Muscle layer of colon (tissue), 2 donors: ENCODE results near the gene APBA2.
"Not testable (repeated sequence)": the region's sequence is repeated elsewhere in the genome, so short reads cannot be mapped to it uniquely, and the experiment has no call there.

Experiments
- H3K27ac ChIP-seq: one replicate; pipeline ENCODE4 v1.7.0; 2013; ENCODE audit warnings: low read depth, mild to moderate bottlenecking, low read length, moderate library complexity
- H3K27me3 ChIP-seq, 2 donors: one replicate each; pipeline ENCODE4 v1.7.0; 2013; ENCODE audit warnings: low read length in 2 of 2, mild to moderate bottlenecking in 2 of 2; ENCODE audit not compliant: insufficient read depth in 2 of 2, control insufficient read depth in 1 of 2
- H3K36me3 ChIP-seq: one replicate; pipeline ENCODE4 v1.7.0; 2013; ENCODE audit warnings: mild to moderate bottlenecking, low read length; ENCODE audit not compliant: insufficient read depth
- H3K4me1 ChIP-seq: one replicate; pipeline ENCODE4 v1.7.0; 2013; ENCODE audit warnings: mild to moderate bottlenecking, low read length; ENCODE audit not compliant: insufficient read depth
- H3K4me3 ChIP-seq, 2 donors: one replicate each; pipeline ENCODE4 v1.7.0; 2013; ENCODE audit warnings: low read length in 2 of 2, low read depth in 1 of 2, mild to moderate bottlenecking in 1 of 2, moderate library complexity in 1 of 2
- H3K9ac ChIP-seq: one replicate; pipeline ENCODE4 v1.7.0; 2013; ENCODE audit warnings: low read length
- H3K9me3 ChIP-seq: one replicate; pipeline ENCODE4 v1.7.0; 2013; ENCODE audit warnings: mild to moderate bottlenecking, low read length
- donor health status: abdominal sarcoma.
- donor health status: Adenocarcinoma of cecum.

The APBA2 gene

GRCh38 chr15:28861031-28861534, 24.7 kb upstream of the APBA2 start:
- Histone ChIP-seq H3K9me3 (no peaks in the 10 kb centered on the region), H3K27me3 (no peaks in the 10 kb centered on the region), H3K27ac (no peak overlapping the region), H3K9ac (no peak overlapping the region), H3K4me3 (no peak overlapping the region), H3K4me1 (no peaks in the 10 kb centered on the region), H3K36me3 (no peaks in the 10 kb centered on the region)

DNA sequence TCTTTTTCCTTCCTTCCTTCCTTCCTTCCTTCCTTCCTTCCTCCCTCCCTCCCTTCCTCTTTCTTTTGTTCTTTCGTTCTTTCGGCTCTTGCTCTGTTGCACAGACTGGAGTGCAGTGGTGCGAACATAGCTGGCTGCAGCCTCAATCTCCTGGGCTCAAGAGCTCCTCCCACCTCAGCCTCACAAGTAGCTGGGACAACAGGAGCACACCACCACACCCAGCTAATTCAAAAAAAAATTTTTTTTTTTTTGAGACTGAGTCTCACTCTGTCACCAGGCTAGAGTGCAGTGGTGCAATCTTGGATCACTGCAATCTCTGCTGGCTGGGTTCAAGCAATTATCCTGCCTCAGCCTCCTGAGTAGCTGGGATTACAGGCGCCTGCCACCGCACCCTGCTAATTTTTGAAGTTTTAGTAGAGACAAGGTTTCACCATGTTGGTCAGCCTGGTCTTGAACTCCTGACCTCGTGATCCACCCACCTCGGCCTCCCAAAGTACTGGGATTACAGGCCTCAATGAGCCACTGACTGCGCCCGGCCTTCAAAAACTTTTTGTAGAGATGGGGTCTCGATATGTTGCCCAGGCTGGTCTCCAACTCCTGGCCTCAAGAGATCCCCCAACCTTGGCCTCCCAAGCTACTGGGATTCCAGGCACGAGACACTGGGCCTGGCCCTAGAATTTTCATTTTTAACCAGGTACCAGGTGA, 24.0 kb upstream of the APBA2 start:
- not testable (repeated sequence) for H3K27ac ChIP-seq, H3K9me3 ChIP-seq, H3K4me3 ChIP-seq, H3K9ac ChIP-seq, H3K27me3 ChIP-seq, H3K36me3 ChIP-seq, H3K4me1 ChIP-seq

DNA sequence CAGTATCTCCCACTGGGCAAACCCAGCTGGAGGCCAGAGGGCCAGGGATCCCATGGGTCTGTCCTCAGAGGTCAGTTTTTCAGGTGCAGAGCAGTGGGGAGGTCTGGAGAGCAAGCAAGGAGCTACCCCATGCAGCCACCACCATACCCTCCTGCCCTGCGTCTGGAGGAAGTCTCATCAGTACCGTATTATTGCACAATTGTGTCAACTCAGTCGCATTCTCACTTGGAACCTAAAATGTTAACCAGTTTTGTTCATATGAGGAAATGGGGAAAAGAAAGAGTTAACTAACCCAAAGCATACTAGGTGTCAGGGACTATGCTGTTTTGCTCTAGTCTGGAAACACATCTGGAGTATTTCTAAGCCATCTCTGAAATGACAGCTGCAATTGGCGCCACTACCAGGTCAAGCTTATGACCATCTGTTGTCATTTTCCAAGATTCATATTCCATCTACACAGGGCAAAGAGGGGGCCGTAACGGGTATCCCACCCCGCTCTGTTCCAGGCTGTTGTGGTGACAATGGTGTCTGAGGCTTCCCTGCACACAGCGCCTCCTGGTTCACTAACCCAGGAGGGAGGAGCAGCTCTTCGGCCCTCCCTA, 16.9 kb upstream of the APBA2 start:
- H3K27ac ChIP-seq, result no peak overlapping the region
- no peaks in the 10 kb centered on the region for H3K36me3 ChIP-seq
- no peak overlapping the region for H3K9ac ChIP-seq
- no peaks in the 10 kb centered on the region for H3K4me1 ChIP-seq
- H3K9me3 ChIP-seq, result no peaks in the 10 kb centered on the region
- no peak overlapping the region for H3K4me3 ChIP-seq
- H3K27me3 ChIP-seq, result no peaks in the 10 kb centered on the region

DNA sequence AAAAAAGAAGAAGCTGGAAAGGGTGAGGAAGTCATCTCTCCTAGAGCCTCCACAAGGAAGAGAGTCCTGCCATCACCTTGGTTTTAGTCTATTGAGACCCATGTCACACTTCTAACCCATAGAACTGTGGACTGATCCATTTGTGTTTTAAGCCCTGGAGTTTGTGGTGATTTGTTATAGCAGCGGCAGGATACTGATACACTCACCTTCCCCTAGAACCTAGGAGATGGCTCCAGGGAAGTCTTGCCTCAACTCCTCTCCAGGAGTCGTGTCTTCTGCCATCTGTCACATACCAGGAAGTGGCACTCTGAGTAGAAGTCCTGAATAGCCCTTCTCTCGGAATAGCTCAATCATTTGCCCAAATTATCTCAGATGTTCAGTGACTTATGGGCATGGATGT, 14.6 kb upstream of the APBA2 start:
- H3K27ac ChIP-seq, result no peak overlapping the region
- no peaks in the 10 kb centered on the region for H3K27me3 ChIP-seq
- no peak overlapping the region for H3K4me3 ChIP-seq
- H3K9ac ChIP-seq, result no peak overlapping the region
- no peaks in the 10 kb centered on the region for H3K36me3 ChIP-seq
- H3K4me1 ChIP-seq, result no peaks in the 10 kb centered on the region
- no peaks in the 10 kb centered on the region for H3K9me3 ChIP-seq

DNA sequence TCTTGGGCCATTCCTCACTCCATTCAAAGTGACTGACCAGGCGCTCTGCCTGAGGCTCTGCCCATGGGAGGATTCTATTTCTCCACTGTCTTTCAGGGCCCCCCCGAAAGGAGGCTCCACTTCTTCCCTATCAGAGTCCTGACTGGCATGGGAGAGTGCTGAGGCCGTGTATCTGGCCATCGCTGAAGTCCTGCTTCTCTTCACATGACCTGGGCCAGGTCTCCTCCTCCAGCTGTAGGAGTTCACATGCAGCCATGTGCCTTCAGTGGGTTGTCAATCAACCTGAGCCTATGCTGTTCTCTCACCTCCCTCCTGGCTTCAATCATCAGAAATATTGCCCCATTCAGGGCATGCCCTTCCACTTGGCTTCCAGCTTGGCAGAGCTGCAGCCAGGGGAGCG, 12.8 kb upstream of the APBA2 start:
- Histone ChIP-seq H3K27ac (no peak overlapping the region), H3K4me1 (no peaks in the 10 kb centered on the region)

DNA sequence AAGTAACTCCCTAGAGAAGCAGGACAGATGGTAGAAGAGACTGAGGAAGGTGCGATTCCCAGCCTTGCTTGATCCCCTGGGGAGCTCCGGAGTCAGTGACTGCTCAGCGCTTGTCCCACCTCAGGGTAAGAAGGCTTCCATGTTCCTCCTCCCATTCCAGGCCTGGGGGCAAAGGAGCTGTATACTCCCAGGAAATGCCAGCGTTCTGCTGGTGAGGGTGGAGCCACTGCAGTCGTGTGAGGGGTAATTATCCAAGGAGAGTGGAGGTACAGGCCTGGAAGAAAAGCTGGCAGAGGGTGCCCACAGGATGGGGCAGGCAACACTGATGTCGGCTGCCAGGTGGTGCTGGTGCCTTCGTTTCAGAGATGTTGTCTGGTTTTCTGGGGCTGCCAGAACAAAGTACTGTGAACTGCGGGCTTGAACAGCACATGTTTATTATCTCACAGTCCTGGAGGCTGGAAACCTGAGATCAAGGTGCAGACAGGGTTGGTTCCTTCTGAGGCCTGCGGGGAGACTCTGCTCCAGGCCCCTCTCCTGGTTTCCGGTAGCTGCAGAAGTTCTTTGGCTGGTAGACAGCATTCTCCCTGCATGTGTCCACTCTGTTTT, 12.1 kb upstream of the APBA2 start:
- H3K27me3 ChIP-seq, result no peaks in the 10 kb centered on the region
- no peak overlapping the region for H3K4me3 ChIP-seq
- H3K4me1 ChIP-seq, result no peaks in the 10 kb centered on the region
- H3K36me3 ChIP-seq, result no peaks in the 10 kb centered on the region
- no peak overlapping the region for H3K9ac ChIP-seq
- H3K27ac ChIP-seq, result no peak overlapping the region
- H3K9me3 ChIP-seq, result no peaks in the 10 kb centered on the region

More for the DNA sequence above, 12.8 kb upstream of the APBA2 start:
- Histone ChIP-seq H3K36me3 (no peaks in the 10 kb centered on the region), H3K4me3 (no peak overlapping the region), H3K27me3 (no peaks in the 10 kb centered on the region), H3K9me3 (no peaks in the 10 kb centered on the region), H3K9ac (no peak overlapping the region)

- no peaks in the 10 kb centered on the region for H3K36me3 ChIP-seq
- H3K9me3 ChIP-seq, result no peaks in the 10 kb centered on the region
- H3K27ac ChIP-seq, result no peak overlapping the region
- no peaks in the 10 kb centered on the region for H3K4me1 ChIP-seq
- H3K4me3 ChIP-seq, result no peak overlapping the region
- H3K9ac ChIP-seq, result no peak overlapping the region
- no peaks in the 10 kb centered on the region for H3K27me3 ChIP-seq
Measured at GRCh38 chr15:28875461-28876000, 10.2 kb upstream of the APBA2 start.

- Histone ChIP-seq H3K27me3 (no peaks in the 10 kb centered on the region), H3K9ac (no peak overlapping the region)
Measured at GRCh38 chr15:28876131-28876844, 9.5 kb upstream of the APBA2 start.

DNA sequence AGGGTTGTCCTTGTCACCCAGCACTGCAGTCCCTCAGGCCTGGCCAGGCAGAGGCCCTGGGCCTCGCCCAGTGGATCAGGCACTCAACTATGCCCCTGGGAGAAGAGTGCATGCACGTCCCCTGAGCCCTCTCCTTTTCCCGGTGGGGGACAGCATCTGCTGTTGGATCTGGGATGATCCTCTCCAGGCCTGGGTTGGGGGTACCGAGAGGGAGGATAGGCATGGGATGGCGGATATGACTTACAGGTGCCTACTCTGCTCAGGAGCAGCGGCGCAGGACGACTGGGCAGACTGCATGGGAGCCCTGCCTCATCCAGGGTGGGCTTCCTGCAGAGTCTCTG, 9.0 kb upstream of the APBA2 start:
- H3K4me1 ChIP-seq, result no peaks in the 10 kb centered on the region
- H3K9ac ChIP-seq, result no peak overlapping the region
- H3K27ac ChIP-seq, result no peak overlapping the region
- H3K36me3 ChIP-seq, result no peaks in the 10 kb centered on the region
- H3K4me3 ChIP-seq, result no peak overlapping the region
- no peaks in the 10 kb centered on the region for H3K27me3 ChIP-seq
- no peaks in the 10 kb centered on the region for H3K9me3 ChIP-seq

More at GRCh38 chr15:28876131-28876844, 9.5 kb upstream of the APBA2 start:
- no peaks in the 10 kb centered on the region for H3K4me1 ChIP-seq
- no peaks in the 10 kb centered on the region for H3K36me3 ChIP-seq
- H3K4me3 ChIP-seq, result no peak overlapping the region
- H3K9me3 ChIP-seq, result no peaks in the 10 kb centered on the region
- H3K27ac ChIP-seq, result no peak overlapping the region

GRCh38 chr15:28878209-28878608, 7.6 kb upstream of the APBA2 start:
- Histone ChIP-seq H3K9me3 (no peaks in the 10 kb centered on the region), H3K4me3 (no peak overlapping the region), H3K27ac (no peak overlapping the region), H3K27me3 (no peaks in the 10 kb centered on the region), H3K4me1 (no peaks in the 10 kb centered on the region), H3K9ac (no peak overlapping the region), H3K36me3 (no peaks in the 10 kb centered on the region)

- Histone ChIP-seq H3K36me3 (no peaks in the 10 kb centered on the region), H3K9ac (no peak overlapping the region), H3K4me3 (no peak overlapping the region), H3K9me3 (no peaks in the 10 kb centered on the region), H3K4me1 (no peaks in the 10 kb centered on the region), H3K27ac (no peak overlapping the region), H3K27me3 (peaks cover 0 to 1% of the 10 kb centered on the region in 2 donors)
Measured at GRCh38 chr15:28879551-28879950, 6.2 kb upstream of the APBA2 start.
